ENCODE results near the gene SAP25.

The SAP25 gene

DNA sequence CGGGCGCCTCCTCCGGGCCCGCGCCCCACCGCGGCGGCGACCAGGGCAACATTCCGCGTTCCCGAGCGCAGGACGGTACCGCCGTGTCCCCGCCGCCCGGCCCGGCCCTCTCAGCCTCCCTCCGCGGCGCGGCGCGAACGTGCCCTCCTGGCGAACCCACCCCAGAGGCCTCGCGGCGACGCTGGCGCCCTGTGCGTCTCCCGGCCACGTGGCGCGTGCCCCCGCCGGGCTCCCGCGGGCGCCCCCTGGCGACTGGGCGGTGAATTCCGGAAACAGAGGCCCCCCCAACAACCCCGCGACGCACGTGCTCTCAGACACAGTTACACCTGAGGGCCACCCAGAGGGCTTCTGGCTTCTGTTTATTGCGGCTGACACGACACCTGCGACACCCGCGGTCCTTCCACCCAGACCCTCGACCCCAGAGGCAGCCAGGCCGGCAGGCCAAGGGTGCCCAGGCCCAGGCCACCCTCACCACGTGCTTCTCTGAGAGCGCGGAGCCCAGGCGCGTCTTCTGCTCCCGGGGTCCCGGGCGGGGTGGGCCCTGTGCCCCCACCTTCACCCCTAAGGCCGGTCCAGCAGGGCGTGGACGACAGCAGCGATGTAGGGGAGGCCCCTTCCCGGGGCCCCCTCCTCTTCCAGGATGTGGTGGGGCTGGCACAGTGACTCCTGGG, at the start of gene SAP25:
Gene SAP25 (minus strand): TSS at position 210 of the 671 bp plus-strand sequence. CDS start 158 bp downstream, at position 52.
- FAIRE-seq: no peak

DNA sequence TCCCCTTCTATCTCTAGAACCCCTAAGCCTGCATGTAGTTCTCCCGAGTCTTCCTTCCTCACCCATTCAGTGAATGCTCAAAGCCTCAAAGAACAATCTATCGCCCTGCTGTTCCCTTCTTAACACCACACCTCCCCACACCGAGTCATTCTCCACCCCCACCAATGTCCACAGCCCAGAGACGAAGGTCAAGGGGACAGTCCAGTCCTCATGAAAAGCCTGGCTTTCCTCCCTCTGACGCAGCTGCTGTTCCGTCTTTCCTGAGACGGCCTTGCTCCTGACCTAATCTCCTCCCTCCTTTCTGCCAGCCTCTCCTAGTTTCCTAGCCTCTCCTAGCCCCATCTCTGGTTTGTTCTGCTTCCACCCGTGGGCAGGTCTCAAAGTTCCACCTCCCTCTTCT, 47.9 kb upstream of the SAP25 start:
- FAIRE-seq: no peak

DNA sequence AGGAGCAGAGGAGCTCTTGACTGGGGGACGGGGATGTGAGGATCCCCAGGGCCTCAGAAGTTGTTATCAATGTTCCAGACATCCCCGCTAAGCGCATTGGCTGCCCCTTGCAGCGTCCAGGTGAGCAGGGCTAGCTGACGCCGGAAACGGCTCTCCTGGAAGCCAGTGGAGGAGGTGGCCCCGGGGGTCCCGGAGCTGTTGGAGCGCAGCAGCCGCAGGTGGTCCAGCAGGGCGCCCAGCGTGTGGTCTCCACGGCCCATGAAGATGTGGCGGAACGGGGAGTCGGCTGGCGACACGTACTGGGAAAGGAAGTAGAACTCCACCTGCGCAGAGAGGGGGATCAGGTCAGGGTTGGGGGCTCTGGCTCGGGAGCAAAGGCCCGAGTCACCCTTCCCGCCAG, 47.1 kb upstream of the SAP25 start:
- FAIRE-seq: no peak

- FAIRE-seq: no peak
These were observed 46.5 kb upstream of the SAP25 start for GRCh38 chr7:100620239-100620638.

DNA sequence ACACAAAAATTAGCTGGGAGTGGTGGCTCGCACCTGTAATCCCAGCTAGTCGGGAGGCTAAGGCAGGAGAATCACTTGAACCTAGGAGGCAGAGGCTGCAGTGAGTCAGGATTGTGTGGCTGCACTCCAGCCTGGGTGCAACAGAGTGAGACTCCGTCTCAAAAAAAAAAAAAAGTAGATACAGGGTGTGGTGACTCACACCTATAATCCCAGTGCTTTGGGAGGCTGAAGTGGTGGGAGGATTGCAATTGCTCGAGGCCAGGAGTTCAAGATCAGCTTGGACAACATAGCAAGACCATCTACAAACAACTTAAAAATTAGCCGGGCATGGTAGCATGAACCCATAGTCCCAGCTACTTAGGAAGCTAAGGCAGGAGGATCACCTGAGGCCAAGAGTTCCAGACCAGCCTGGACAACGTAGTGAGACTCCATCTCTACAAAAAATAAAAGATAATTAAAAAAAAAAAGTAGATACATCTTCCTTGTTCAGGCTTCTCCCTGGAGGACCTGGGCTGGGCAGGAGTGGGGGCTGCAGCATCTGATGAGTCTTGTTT, 40.7 kb upstream of the SAP25 start:
- no peak for FAIRE-seq

GRCh38 chr7:100613412-100614175, 39.9 kb upstream of the SAP25 start:
- FAIRE-seq: no peak

DNA sequence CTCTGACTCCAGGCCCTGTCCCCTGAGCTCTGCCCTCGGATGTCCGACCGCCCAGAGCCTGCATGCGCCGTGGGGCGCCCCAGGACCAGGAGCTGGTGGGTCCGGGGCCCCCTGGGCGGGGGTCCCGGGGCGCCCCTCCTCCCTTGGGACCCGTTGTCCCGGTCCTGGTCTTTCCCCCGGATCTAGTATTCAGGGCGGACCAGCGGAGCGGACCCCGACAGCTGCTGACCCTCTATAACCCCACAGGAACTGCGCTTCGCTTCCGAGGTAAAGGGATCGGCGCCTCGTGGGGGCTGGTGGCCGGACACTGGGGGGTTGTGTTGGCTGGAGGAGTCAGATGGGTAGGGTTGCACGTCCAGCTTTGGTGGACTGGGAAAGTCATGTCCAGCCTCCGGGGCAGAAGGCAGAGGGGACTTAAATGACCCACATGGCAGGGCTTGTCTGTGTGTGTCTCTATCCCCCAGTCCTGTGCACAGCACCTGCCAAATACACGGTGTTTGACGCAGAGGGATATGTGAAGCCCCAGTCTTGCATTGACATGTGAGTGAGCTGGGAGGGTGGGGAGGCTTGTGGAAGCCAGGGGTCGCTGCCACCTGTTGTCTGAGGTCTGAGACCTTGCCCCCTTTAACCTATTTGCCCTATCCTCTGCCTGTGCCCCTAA, 39.2 kb upstream of the SAP25 start:
- FAIRE-seq: no peak

GRCh38 chr7:100611983-100612729, 38.5 kb upstream of the SAP25 start, which contains the start of gene MOSPD3:
Gene MOSPD3, plus strand, starts transcription at chr7:100612540. Its CDS starts 252 bp downstream, at chr7:100612792.
- FAIRE-seq: peak; percentile 98

DNA sequence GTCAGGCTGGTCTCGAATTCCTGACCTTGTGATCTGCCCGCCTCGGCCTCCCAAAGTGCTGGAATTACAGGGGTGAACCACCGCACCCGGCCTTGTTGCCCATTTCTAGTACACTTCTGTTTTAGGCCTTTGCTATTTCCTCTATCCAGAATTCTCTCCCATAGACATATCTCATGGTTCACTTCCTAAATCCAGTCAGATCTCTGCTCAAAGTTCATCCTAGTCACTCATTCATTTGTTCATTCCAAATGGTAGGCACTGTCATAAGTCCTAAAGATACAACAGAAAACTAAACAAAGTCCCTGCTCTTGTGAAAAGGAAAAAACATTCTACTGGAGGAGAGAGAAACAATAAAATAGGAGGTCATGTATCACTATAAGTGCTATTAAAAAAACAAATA, 36.3 kb upstream of the SAP25 start:
- FAIRE-seq: no peak

- FAIRE-seq: no peak
These were observed 33.4 kb upstream of the SAP25 start for GRCh38 chr7:100607111-100607510.

GRCh38 chr7:100606313-100606712, 32.6 kb upstream of the SAP25 start:
- FAIRE-seq: no peak

DNA sequence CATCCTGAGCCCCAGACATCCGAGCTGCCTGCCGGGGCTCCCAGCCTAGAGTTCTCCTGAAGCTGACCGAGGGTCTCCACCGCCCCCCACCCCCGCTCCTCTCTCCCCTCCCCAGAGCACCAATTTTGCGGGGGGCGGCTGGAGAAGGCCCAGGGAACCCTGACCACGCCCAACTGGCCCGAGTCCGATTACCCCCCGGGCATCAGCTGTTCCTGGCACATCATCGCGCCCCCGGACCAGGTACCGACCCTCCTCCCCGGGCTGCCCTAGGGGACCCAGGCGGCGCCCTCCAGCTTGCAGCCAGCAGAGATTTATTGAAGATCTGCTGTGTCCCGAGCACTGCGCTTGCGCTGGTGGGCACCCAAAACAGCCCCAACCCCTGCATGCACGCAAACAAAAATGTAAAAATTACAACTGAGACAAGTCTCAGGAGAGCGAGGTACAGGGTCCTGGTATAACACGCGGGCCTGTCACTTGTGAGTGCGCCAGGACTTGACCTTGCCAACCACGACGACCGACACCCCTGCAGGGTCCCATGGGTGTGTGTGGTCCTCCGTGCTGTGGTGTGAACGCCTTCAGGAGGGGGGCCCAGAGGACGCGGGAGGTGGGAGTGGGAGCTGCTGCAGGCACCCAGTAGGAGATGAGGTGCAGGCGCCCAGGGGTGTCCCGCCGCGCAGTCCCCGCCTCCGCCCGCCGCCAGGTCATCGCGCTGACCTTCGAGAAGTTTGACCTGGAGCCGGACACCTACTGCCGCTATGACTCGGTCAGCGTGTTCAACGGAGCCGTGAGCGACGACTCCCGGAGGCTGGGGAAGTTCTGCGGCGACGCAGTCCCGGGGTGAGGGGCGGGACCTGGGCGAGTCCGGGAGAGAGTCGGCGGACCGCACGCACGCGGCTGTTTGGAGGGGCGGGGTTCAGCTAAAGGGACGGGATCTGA, 31.5 kb upstream of the SAP25 start:
- FAIRE-seq: no peak

DNA sequence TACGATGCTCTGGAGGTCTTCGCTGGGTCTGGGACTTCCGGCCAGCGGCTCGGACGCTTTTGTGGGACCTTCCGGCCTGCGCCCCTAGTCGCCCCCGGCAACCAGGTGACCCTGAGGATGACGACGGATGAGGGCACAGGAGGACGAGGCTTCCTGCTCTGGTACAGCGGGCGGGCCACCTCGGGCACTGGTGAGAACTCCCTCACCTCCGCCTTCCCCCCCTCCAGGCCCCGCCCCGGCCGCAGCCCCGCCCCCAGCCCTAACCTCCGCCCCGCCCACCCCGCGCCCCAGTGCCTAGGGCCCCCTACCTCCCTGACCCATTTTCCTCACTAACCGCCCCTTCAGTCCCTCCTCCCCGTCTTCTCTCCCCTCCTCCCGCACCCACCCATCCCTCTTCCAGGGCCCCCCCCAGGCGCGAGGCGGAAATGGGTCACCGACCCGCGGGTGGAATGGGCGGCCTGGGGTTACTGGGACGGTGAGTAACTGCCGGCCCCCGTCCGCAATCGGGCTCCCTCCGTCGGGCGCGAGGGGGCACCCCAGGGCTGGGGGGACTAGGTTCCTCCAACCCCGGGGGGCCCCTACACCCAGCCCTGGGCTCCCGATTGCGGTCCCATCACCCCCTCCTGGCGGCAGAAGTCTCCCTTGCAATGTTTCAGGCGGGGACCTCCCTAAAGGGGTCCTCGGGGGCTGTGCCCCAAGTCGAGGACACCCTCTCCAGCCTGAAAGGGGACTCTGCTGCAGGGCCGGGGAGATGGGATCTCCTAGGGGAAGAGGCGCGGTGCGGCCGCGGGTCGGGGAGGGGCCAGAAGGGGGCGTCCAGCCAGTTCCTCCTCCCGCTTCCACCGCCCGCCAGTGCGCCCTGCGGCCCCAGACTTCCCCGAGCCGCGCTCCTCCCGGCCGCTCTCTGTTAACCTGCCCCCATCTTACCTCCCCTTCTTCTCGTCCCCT, 30.6 kb upstream of the SAP25 start:
- no peak for FAIRE-seq

DNA sequence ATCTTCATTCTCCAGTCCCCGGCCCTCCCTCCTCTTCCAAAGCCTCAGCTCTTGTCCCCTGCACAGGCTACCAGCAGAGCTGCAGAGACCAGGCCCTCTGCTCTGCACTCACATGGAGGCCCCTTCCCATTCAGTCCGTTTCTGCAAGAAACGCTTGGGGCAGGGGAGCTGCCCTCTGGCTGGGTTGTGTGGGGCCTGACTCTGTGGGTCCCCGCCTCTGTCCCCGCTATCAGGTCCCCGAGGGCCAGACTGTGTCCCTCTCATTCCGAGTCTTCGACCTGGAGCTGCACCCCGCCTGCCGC, 30.0 kb upstream of the SAP25 start:
- no peak for FAIRE-seq

GRCh38 chr7:100602889-100603725, 29.4 kb upstream of the SAP25 start:
- no peak for FAIRE-seq

- FAIRE-seq: no peak
These were observed 27.0 kb upstream of the SAP25 start for GRCh38 chr7:100600730-100601038.

DNA sequence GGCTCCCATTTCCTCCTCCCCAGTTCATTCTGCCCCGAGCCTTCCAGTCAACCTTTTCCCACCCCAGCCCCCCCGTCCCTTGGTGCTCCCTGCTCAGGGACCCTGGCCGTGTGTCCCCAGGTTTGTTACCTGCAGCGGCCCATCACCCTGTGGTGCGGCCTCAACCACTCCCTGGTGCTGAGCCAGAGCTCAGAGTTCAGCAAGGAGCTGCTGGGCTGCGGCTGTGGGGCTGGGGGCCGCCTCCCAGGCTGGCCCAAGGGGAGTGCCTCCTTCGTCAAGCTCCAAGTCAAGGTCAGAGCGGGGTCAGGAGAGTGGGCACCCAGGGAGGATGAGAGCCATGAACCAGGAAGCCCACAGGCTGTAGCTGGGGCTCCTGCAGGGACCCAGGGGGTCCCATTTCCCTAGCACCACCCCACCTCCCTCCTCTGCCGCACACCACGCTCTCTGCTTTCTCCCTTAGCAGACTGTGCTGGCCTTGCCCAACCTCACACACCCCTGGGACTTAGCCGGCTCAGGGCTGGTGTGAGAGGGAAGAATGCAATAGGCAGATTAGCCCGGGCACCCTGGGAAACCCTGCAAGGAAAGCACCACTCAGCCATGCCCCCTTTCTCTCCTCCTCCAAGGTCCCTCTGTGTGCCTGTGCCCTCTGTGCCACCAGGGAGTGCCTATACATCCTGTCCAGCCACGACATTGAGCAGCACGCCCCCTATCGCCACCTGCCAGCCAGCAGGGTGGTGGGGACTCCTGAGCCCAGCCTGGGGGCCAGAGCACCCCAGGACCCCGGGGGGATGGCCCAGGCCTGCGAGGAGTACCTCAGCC, 26.4 kb upstream of the SAP25 start:
- FAIRE-seq: no peak

- no peak for FAIRE-seq
These were observed 24.7 kb upstream of the SAP25 start for GRCh38 chr7:100598425-100598824.

DNA sequence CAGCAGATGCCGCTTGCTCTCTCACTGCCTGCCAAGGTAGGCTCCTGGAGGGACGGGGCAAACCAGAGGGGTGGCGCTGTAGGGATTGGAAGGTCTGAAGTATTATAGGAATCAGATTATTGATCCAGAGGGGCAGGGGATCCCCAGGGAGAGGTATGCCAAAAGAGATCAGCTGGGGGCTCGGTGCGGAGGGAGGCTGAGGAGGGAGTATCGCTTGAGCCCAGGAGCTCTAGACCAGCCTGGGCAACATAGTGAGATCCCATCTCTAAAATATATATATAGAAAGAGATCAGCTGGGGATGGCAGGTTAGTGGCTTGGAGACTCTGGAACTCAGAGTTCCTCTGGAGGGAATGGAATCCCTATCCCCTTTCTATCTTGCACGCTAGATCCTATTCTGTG, 21.5 kb upstream of the SAP25 start:
- FAIRE-seq: no peak
